GM12878 (cell line): Measurements from ENCODE around the gene ABHD1. TPM values are rescaled to one million over a fixed set of nuclear protein-coding genes. Genes with fewer than 3 reads are reported as not detected.

ENCODE experiments used
- ATAC-seq: fragments of 200-7000 bp; cut with Tn5 transposase; 3 replicates; pipeline ENCODE4 v1.9.1; 2020; ENCODE audit warnings: mild to moderate bottlenecking, moderate library complexity
- BruUV-seq: library from RNA; stranded (reverse); fragments of 400-500 nt; replicated peaks from 2 replicates; lab custom pipeline; 2021; lab: Mats Ljungman, UMichigan
- CTCF ChIA-PET: fragments of 300-600 bp; sonication (Branson Sonifier 250); formaldehyde crosslinking; extraction: SDS; loops from one replicate; lab custom pipeline; 2021; ENCODE audit warnings: inconsistent platforms; lab: Yijun Ruan, JAX
- POLR2A ChIA-PET: fragments of 350-600 bp; formaldehyde crosslinking; extraction: SDS; loops from one replicate; lab custom pipeline; 2021; ENCODE audit warnings: inconsistent platforms; lab: Charles Lee
- RAD21 ChIA-PET: fragments of 300-600 bp; sonication (Branson Sonifier 250); formaldehyde crosslinking; loops from one replicate; lab custom pipeline; 2023; ENCODE audit warnings: antibody characterized with exemption; ENCODE audit not compliant: unreplicated experiment; lab: Charles Lee
- SMC1A ChIA-PET: fragments of 300-600 bp; sonication (Branson Sonifier 250); formaldehyde crosslinking; loops from one replicate; lab custom pipeline; 2023; ENCODE audit not compliant: unreplicated experiment, uncharacterized antibody; lab: Charles Lee
- DNase-seq: peaks from one replicate; pipeline ENCODE4 v3.0.0-alpha.2; 2011; ENCODE audit warnings: low read depth, low spot score
- FAIRE-seq: peaks from 3 replicates; lab custom pipeline; 2011; peaks lifted over from hg19 to GRCh38; lab: Jason Lieb, UNC
- H2AFZ ChIP-seq: 2 replicates; pipeline ENCODE4 v1.6.0; 2011; ENCODE audit warnings: low read depth, low read length, control low read depth; ENCODE audit not compliant: control insufficient read depth
- H3K27ac ChIP-seq: 2 replicates; pipeline ENCODE4 v1.5.1; 2011; ENCODE audit warnings: control low read depth; ENCODE audit not compliant: control insufficient read depth, insufficient read depth
- H3K27me3 ChIP-seq, 2 experiments: replicated peaks in 1 of 2; 2 replicates each; pipeline versions ENCODE4 v1.6.0 to v1.6.1; 2011; ENCODE audit warnings: low read length in 1 of 2; ENCODE audit not compliant: control insufficient read depth in 2 of 2, insufficient read depth in 2 of 2
- H3K36me3 ChIP-seq, 2 experiments: 2 replicates each; pipeline ENCODE4 v1.5.1; 2011; ENCODE audit warnings: low read length in 1 of 2; ENCODE audit not compliant: control insufficient read depth in 2 of 2, insufficient read depth in 2 of 2
- H3K4me1 ChIP-seq: 2 replicates; pipeline ENCODE4 v1.6.1; 2011; ENCODE audit warnings: mild to moderate bottlenecking, low read length, moderate library complexity, mixed read lengths; ENCODE audit not compliant: control insufficient read depth, insufficient read depth
- H3K4me2 ChIP-seq: 2 replicates; pipeline ENCODE4 v1.6.0; 2011; ENCODE audit warnings: control low read depth; ENCODE audit not compliant: control insufficient read depth, insufficient read depth
- H3K4me3 ChIP-seq: fragments of 200-600 bp; sonication (generic); 2 replicates; pipeline ENCODE4 v1.5.1; 2016
- H3K79me2 ChIP-seq: 2 replicates; pipeline ENCODE4 v1.6.0; 2011; ENCODE audit warnings: low read length; ENCODE audit not compliant: control insufficient read depth, insufficient read depth
- H3K9ac ChIP-seq: 2 replicates; pipeline ENCODE4 v1.8.0; 2011; ENCODE audit warnings: low read length, control low read depth, mixed read lengths; ENCODE audit not compliant: control insufficient read depth, insufficient read depth
- H3K9me3 ChIP-seq: replicated peaks from 3 replicates; pipeline ENCODE4 v1.5.1; 2011; ENCODE audit warnings: mild to moderate bottlenecking, low read length; ENCODE audit not compliant: control insufficient read depth, insufficient read depth
- H4K20me1 ChIP-seq: 2 replicates; pipeline ENCODE4 v1.6.0; 2011; ENCODE audit not compliant: control insufficient read depth, insufficient read depth
- CTCF ChIP-seq, 3 experiments: IDR thresholded peaks in 2 of 3; conservative IDR thresholded peaks in 1 of 3; 2 replicates each; pipeline ENCODE4 v1.5.1; 2011; ENCODE audit warnings: low read depth in 3 of 3, low read length in 3 of 3, mild to moderate bottlenecking in 3 of 3, control low read depth in 2 of 3, moderate library complexity in 2 of 3, inconsistent platforms in 1 of 3, mixed read lengths in 1 of 3; ENCODE audit not compliant: control insufficient read depth in 2 of 3, insufficient read depth in 1 of 3; ENCODE audit errors: extremely low read depth in 1 of 3
- E2F8 ChIP-seq: fragments of 450-650 bp; IDR thresholded peaks from 2 replicates; pipeline ENCODE4 v1.6.1; 2018; ENCODE audit warnings: mild to moderate bottlenecking, low read depth, moderate library complexity; ENCODE audit not compliant: partially characterized antibody
- EGR1 ChIP-seq, 2 experiments: IDR thresholded peaks; 1 replicate in 1 of 2; 2 replicates in 1 of 2; pipeline ENCODE4 v1.6.1; 2011 to 2012; ENCODE audit warnings: low read depth in 2 of 2, low read length in 2 of 2, borderline replicate concordance in 1 of 2, mild to moderate bottlenecking in 1 of 2, moderate library complexity in 1 of 2
- FOXK2 ChIP-seq: fragments of 450-650 bp; IDR thresholded peaks from 2 replicates; pipeline ENCODE4 v1.6.1; 2017; ENCODE audit warnings: mild to moderate bottlenecking, moderate library complexity
- MLLT1 ChIP-seq: fragments of 450-650 bp; IDR thresholded peaks from 2 replicates; pipeline ENCODE4 v1.6.1; 2016; ENCODE audit warnings: mild to moderate bottlenecking
- MXI1 ChIP-seq: fragments of 150-350 bp; IDR thresholded peaks from 2 replicates; pipeline ENCODE4 v1.6.1; 2011; ENCODE audit warnings: low read depth, mild to moderate bottlenecking, inconsistent platforms, low read length, improper control_type of control experiment
- RAD51 ChIP-seq: fragments of 450-650 bp; IDR thresholded peaks from 2 replicates; pipeline ENCODE4 v1.6.1; 2016; ENCODE audit warnings: moderate library complexity, mild to moderate bottlenecking, inconsistent platforms
- STAT1 ChIP-seq: fragments of 450-650 bp; conservative IDR thresholded peaks from 2 replicates; pipeline ENCODE4 v1.6.1; 2014; ENCODE audit warnings: antibody characterized with exemption, mild to moderate bottlenecking
- USF1 ChIP-seq: IDR thresholded peaks from 2 replicates; pipeline ENCODE4 v1.6.1; 2011; ENCODE audit warnings: borderline replicate concordance, low read depth, mild to moderate bottlenecking, moderate library complexity, mixed read lengths, low read length; ENCODE audit not compliant: insufficient read depth; ENCODE audit errors: extremely low read length
- WGBS: methylation state at CpG from one replicate; pipeline ENCODE4 v1.1.6; 2016; ENCODE audit warnings: low lambda C conversion rate; ENCODE audit not compliant: insufficient replicate concordance, insufficient coverage; ENCODE audit errors: missing lambda C conversion rate; 5-methylcytosine and 5-hydroxymethylcytosine counted together
- in situ Hi-C: fragments of 300-500 bp; cut with MboI; formaldehyde crosslinking; loops from 9 replicates; pipeline ENCODE4 v1.14.3; 2018; ENCODE audit warnings: mixed read lengths
- intact Hi-C: fragments of 100-400 bp; cut with micrococcal nuclease; formaldehyde crosslinking; loops from one replicate; pipeline ENCODE4 v1.14.2; 2022; ENCODE audit not compliant: unreplicated experiment
- polyA plus RNA-seq, 11 experiments: library from polyadenylated mRNA; depleted of rRNA in 4 of 11; unstranded in 6 of 11; stranded (reverse) in 5 of 11; fragments of >200 nt; fragmentation: Nextera tagmentation in 4 of 11; fragmentation: Illumina TruSeq in 1 of 11; extraction: Ambion mirVana in 4 of 11; extraction: Trizol in 1 of 11; gene quantifications; 1 replicate in 1 of 11; 2 replicates in 10 of 11; pipeline versions ENCODE4 v1.2.1 to v1.2.3, GENCODE V29; 2011 to 2016; ENCODE audit warnings: inconsistent platforms in 2 of 11, missing spikeins in 2 of 11, low read depth in 1 of 11
- total RNA-seq, 4 experiments: library from RNA; depleted of rRNA in 3 of 4; stranded (reverse); fragments of >200 nt in 3 of 4; fragmentation: Illumina TruSeq in 1 of 4; extraction: Trizol in 1 of 4; gene quantifications; 2 replicates each; pipeline versions ENCODE4 v1.2.1 to v1.2.3, GENCODE V29; 2013 to 2021

ABHD1 gene
- total and polyA plus RNA-seq, 10 of the 15 experiments (the other 5 are each of a cell fraction or from before 2014, with no cell fraction given) = 0.04 to 0.35 (median 0.17) TPM; not detected in 2

- SMC1A ChIA-PET = interaction anchor here (0.6 to 4.7 kb wide), 6 partner anchors 77 to 690 kb away, joined by 3 to 19 read pairs (median 4); no protein-coding TSS in a partner anchor
- Histone ChIP-seq H3K27me3 (no peaks in the 10 kb centered on the region), H4K20me1 (no peaks in the 10 kb centered on the region), H3K4me1 (no peaks in the 10 kb centered on the region; the same call in 1 of the 2 replicates), H3K27ac (no peak overlapping the region), H3K79me2 (no peaks in the 10 kb centered on the region), H3K9me3 (no peaks in the 10 kb centered on the region), H3K36me3 (no peaks in the 10 kb centered on the region; a peak in 1 of 4 replicates), H3K4me2 (no peak overlapping the region), H2AFZ (no peak overlapping the region), H3K9ac (no peak overlapping the region), H3K4me3 (no peak overlapping the region)
- FAIRE-seq = no peak
- TF ChIP-seq FOXK2 (no peak), E2F8 (no peak), STAT1 (no peak), MXI1 (no peak), MLLT1 (no peak), CTCF (IDR thresholded peaks at IDR 0.05 in 2 of 3, conservative IDR thresholded peaks at IDR 0.05 in 1 of 3; ENCODE audit: control insufficient read depth in 2 of 3, extremely low read depth in 1 of 3, insufficient read depth in 1 of 3, low read depth in 3 of 3, low read length in 3 of 3) (no peak), RAD51 (no peak), USF1 (no peak), EGR1 (IDR thresholded peaks at IDR 0.05; ENCODE audit: borderline replicate concordance in 1 of 2, low read depth in 2 of 2, low read length in 2 of 2) (no peak)
- ATAC-seq = no peak
- CTCF ChIA-PET = interaction anchor here (1.1 to 9.3 kb wide), 7 partner anchors 8 to 207 kb away, joined by 3 to 132 read pairs (median 4); partner anchors contain the start of gene TRIM54
- 86% methylated on average over 2 of the region's 2 CpGs for WGBS
- no peak for DNase-seq
- intact Hi-C loops (no loop called here), in situ Hi-C loops (loop anchor here (5.0 kb wide), 1 partner anchor 187 kb away; the partner anchor contains the start of gene TRIM54)
- RAD21 ChIA-PET = interaction anchor here (2.4 kb wide), 1 partner anchor 184 kb away, joined by 15 read pairs; no protein-coding TSS in a partner anchor
- POLR2A ChIA-PET = no interaction called here
- no TSS peak for BruUV-seq
Observed at GRCh38 chr2:27095427-27095744, 28.2 kb upstream of the ABHD1 start.
